ENCODE results near the gene KL. TPM values are rescaled to one million over a fixed set of nuclear protein-coding genes. Genes with fewer than 3 reads are reported as not detected.

Gene KL
- total RNA-seq, 2 donors from 2014 or later: 0.09 TPM; not detected in 1

DNA sequence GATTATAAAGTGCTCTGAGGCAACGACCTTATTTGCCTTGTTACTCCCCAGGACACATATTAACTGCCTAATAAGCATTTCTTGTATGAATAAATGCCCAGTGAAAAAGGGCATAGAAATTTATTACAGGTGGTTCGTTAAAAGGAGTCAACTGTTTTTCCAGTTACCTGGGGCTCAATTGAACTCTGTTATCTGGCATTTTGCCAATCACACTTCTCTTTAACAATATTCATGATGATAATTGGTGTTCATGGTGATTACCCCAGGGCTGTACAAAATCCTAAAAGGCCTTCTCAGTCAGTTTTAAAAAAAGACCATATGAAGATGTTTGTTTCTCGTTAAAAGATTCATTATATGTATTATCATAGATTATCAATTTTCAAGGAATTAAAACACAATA lies 57.1 kb downstream of the KL start:
- H3K27me3 ChIP-seq (ENCODE audit: control insufficient read depth, insufficient read depth, low read length, poor library complexity, severe bottlenecking): no peaks in the 10 kb centered on the region
- H3K4me3 ChIP-seq (ENCODE audit: low read length): no peak overlapping the region
- peaks cover 23% of the 10 kb centered on the region for H3K4me1 Mint-ChIP-seq
- peak overlapping the region; percentile 10 for H3K27ac Mint-ChIP-seq
- H3K9me3 ChIP-seq (ENCODE audit: control insufficient read depth, low read length): no peaks in the 10 kb centered on the region
- H3K9me3 Mint-ChIP-seq: no peaks in the 10 kb centered on the region
- 100% methylated on average over 2 of the region's 3 CpGs; no CpG with 5 or more reads in 1 of the 2 experiments for WGBS, 2 experiments (ENCODE audit: insufficient coverage in 1 of 2, insufficient read length in 1 of 2)
- no peak overlapping the region for H3K4me3 Mint-ChIP-seq
- H3K27ac ChIP-seq (ENCODE audit: low read depth, low read length): no peak overlapping the region
- DNase-seq: no peak
- TF ChIP-seq, protein P1, sequence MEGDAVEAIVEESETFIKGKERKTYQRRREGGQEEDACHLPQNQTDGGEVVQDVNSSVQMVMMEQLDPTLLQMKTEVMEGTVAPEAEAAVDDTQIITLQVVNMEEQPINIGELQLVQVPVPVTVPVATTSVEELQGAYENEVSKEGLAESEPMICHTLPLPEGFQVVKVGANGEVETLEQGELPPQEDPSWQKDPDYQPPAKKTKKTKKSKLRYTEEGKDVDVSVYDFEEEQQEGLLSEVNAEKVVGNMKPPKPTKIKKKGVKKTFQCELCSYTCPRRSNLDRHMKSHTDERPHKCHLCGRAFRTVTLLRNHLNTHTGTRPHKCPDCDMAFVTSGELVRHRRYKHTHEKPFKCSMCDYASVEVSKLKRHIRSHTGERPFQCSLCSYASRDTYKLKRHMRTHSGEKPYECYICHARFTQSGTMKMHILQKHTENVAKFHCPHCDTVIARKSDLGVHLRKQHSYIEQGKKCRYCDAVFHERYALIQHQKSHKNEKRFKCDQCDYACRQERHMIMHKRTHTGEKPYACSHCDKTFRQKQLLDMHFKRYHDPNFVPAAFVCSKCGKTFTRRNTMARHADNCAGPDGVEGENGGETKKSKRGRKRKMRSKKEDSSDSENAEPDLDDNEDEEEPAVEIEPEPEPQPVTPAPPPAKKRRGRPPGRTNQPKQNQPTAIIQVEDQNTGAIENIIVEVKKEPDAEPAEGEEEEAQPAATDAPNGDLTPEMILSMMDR (conservative IDR thresholded peaks at IDR 0.05): no peak
- H3K36me3 ChIP-seq (ENCODE audit: control insufficient read depth, insufficient read depth, low read length): no peaks in the 10 kb centered on the region
- H3K4me1 ChIP-seq (ENCODE audit: control insufficient read depth, insufficient read depth, low read length): peaks cover 4% of the 10 kb centered on the region
- H3K36me3 Mint-ChIP-seq (ENCODE audit: low read depth): no peaks in the 10 kb centered on the region
- H3K9ac ChIP-seq (ENCODE audit: extremely low read depth, low read length, poor library complexity, severe bottlenecking): no peak overlapping the region
- peaks cover 3% of the 10 kb centered on the region for H3K27me3 Mint-ChIP-seq (ENCODE audit: insufficient read depth)

DNA sequence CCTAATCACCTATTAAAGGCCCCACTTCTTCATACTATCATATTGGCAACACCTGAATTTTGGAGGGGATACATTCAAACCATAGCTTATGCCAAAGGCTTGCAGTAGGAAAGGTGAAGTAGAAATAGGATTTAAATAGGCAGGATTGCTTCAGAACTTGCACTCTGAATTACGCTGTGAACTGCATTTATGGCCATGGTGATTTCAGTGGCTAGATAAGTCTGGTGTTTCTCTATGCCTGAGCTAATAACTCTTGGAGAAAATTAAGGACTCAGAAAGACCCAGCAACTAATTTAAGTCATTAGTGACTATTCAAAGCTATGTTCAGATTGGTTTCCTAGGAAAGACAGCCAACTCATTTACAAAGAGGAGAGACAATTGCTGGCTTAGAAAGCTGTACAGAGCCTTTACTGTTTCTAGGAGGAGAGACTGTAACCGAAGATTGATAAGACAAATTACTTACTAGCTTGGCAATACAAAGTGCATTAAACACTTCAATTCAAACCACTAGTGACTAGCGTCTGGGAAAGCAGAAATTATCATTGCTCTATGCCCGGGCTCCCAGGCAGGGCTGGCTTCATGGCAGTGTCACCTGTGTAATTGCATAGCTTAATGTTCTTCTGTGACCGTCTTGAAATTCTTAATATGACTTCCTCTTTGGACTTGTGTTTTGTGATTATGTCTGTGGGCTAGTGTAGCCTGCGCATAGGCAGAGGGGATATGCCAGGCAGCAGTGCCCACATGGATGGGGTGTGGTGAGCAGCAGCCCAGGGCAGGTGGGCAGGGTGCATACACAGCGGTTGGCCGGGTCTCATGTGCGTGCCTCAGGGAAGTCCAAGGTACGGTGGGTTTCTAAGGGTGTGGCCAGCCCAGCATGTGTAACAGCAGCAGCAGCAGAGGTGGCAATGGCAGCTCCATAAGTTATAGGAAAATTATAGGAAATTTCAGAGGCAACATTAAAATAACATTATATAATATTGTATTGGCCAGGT lies 60.1 kb downstream of the KL start:
- H3K27ac ChIP-seq (ENCODE audit: low read depth, low read length): no peak overlapping the region
- no peaks in the 10 kb centered on the region for H3K27me3 ChIP-seq (ENCODE audit: control insufficient read depth, insufficient read depth, low read length, poor library complexity, severe bottlenecking)
- no peaks in the 10 kb centered on the region for H3K9me3 Mint-ChIP-seq
- H3K4me3 ChIP-seq (ENCODE audit: low read length): no peak overlapping the region
- peaks cover 4% of the 10 kb centered on the region for H3K4me1 ChIP-seq (ENCODE audit: control insufficient read depth, insufficient read depth, low read length)
- H3K27ac Mint-ChIP-seq: no peak overlapping the region
- peaks cover 20% of the 10 kb centered on the region for H3K4me1 Mint-ChIP-seq
- peaks cover 4% of the 10 kb centered on the region for H3K27me3 Mint-ChIP-seq (ENCODE audit: insufficient read depth)
- no peaks in the 10 kb centered on the region for H3K36me3 ChIP-seq (ENCODE audit: control insufficient read depth, insufficient read depth, low read length)
- no peaks in the 10 kb centered on the region for H3K9me3 ChIP-seq (ENCODE audit: control insufficient read depth, low read length)
- no peaks in the 10 kb centered on the region for H3K36me3 Mint-ChIP-seq (ENCODE audit: low read depth)
- TF ChIP-seq, protein P1 (conservative IDR thresholded peaks at IDR 0.05): no peak
- H3K4me3 Mint-ChIP-seq: no peak overlapping the region
- no peak for DNase-seq
- H3K9ac ChIP-seq (ENCODE audit: extremely low read depth, low read length, poor library complexity, severe bottlenecking): no peak overlapping the region
- 96 to 98% methylated on average over 7 to 10 of the region's 10 CpGs for WGBS, 2 experiments (ENCODE audit: insufficient coverage in 1 of 2, insufficient read length in 1 of 2)

DNA sequence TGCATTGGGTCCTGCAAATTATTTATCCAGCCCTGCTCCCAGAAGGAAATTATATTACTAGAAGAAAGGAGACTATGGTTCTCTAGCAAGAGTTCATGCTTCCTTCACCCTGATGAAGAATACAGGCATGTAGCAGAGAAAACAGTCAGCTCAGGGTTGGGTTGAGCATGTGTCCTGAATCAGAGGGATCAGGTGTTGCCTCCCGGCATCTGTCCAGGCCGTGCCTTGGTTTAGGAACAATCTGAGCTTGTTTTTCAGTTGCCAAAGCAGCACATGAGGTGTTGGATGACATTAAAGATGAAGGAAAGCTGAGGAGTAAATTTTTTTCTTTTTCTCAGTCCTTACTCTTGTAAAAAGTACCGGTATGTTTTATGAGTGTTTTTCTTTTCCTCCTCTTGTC lies 62.0 kb downstream of the KL start:
- Mint-ChIP-seq H3K27me3 (ENCODE audit: insufficient read depth) (peaks cover 4% of the 10 kb centered on the region), H3K36me3 (ENCODE audit: low read depth) (no peaks in the 10 kb centered on the region), H3K27ac (no peak overlapping the region), H3K9me3 (no peaks in the 10 kb centered on the region), H3K4me1 (peaks cover 5% of the 10 kb centered on the region), H3K4me3 (no peak overlapping the region)
- Histone ChIP-seq H3K27ac (ENCODE audit: low read depth, low read length) (no peak overlapping the region), H3K4me1 (ENCODE audit: control insufficient read depth, insufficient read depth, low read length) (peaks cover 2% of the 10 kb centered on the region), H3K27me3 (ENCODE audit: control insufficient read depth, insufficient read depth, low read length, poor library complexity, severe bottlenecking) (no peaks in the 10 kb centered on the region), H3K36me3 (ENCODE audit: control insufficient read depth, insufficient read depth, low read length) (no peaks in the 10 kb centered on the region), H3K4me3 (ENCODE audit: low read length) (no peak overlapping the region), H3K9me3 (ENCODE audit: control insufficient read depth, low read length) (no peaks in the 10 kb centered on the region), H3K9ac (ENCODE audit: extremely low read depth, low read length, poor library complexity, severe bottlenecking) (no peak overlapping the region)
- TF ChIP-seq, protein P1 (conservative IDR thresholded peaks at IDR 0.05): no peak
- no peak for DNase-seq
- 94 to 100% methylated on average over 1 to 3 of the region's 3 CpGs for WGBS, 2 experiments (ENCODE audit: insufficient coverage in 1 of 2, insufficient read length in 1 of 2)
